ENCODE data around the gene ITPR3. TPM values are rescaled to one million over a fixed set of nuclear protein-coding genes. Genes with fewer than 3 reads are reported as not detected.

The ITPR3 gene
- total and polyA plus RNA-seq, 2 donors (not counting 3 experiments of a cell fraction or from before 2014, with no cell fraction given): 28.8 to 52.2 TPM

DNA sequence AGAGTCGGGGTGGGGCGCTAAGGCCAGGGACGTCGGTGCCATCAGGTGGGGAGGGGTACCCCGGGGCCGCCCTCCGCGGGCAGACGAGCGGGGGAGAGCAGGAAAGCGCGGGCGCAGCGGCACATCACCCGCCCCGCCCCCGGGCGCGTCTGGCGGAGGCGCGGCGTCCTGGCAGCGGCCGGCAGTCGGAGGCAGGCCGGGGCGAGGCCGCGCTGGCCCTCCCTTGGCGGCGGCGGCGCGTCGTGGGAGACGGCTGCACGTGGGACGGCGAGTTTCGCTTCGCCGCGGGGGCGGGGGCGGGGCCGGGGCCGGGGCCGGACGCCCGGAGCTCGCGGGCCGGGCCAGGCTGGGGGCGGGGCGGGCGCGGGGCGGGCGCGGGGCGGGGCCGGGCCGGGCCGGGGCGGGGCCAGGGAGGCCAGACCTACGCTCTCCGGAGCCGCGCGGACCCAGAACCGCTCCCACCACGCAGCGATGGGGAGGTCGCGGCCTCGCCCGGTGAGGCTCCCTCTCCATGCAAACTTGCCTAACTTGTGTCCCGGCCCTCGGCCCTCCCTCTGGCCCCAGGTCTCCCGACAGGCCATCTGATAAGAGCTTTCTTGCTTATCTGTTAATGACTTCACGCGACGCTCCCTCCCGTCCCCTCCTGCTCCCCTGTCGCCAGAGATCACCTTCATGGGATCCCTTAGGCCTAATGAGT lies 12.5 kb downstream of the ITPR3 start:
- Histone ChIP-seq H3K27ac (ENCODE audit: insufficient read depth, low read depth, low read length) (no peak overlapping the region), H3K4me3 (replicated peaks in 1 of 3; ENCODE audit: insufficient read depth in 1 of 3, low read depth in 1 of 3, low read length in 3 of 3) (peak overlapping the region; percentile 33 to 68 (median 35)), H4K20me1 (replicated peaks; ENCODE audit: control insufficient read depth, extremely low read depth, insufficient read depth, low read length) (no peaks in the 10 kb centered on the region), H3K79me2 (ENCODE audit: control insufficient read depth, insufficient read depth, low read length) (peaks cover 25% of the 10 kb centered on the region), H3K4me2 (ENCODE audit: insufficient read depth, low read length) (peak overlapping the region; percentile 93), H3K9me3 (replicated peaks; ENCODE audit: control insufficient read depth, insufficient read depth, low read length) (no peaks in the 10 kb centered on the region), H3K4me1 (ENCODE audit: control insufficient read depth, extremely low read depth, insufficient read depth, low read length) (peaks cover 23% of the 10 kb centered on the region), H3K9ac (replicated peaks; ENCODE audit: extremely low read depth, insufficient read depth, low read length) (no peak overlapping the region), H3K27me3 (ENCODE audit: control insufficient read depth in 2 of 2, insufficient read depth in 2 of 2, low read length in 2 of 2) (no peaks in the 10 kb centered on the region), H2AFZ (ENCODE audit: low read depth, low read length) (peak overlapping the region; percentile 91), H3K9me1 (replicated peaks; ENCODE audit: control insufficient read depth, extremely low read depth, insufficient read depth, low read length) (no peaks in the 10 kb centered on the region), H3K36me3 (ENCODE audit: control insufficient read depth in 2 of 2, extremely low read depth in 1 of 2, insufficient read depth in 2 of 2, low read length in 2 of 2) (no peaks in the 10 kb centered on the region)
- POLR2A ChIA-PET: interaction anchor here (1.0 kb wide), 1 partner anchor 12 kb away, joined by 4 read pairs; the partner anchor contains the start of gene ITPR3
- CTCF ChIA-PET: interaction anchor here (0.7 to 4.4 kb wide), 10 partner anchors 8 to 78 kb away, joined by 3 to 48 read pairs (median 4); partner anchors contain the start of genes ITPR3 and UQCC2
- DNase-seq (ENCODE audit: low read depth, low spot score): peak; percentile 66
- intact Hi-C loops (cut with micrococcal nuclease) (loop anchor here (2.0 kb wide), 1 partner anchor 67 kb away; no protein-coding TSS in a partner anchor), dilution Hi-C loops (cut with MboI; ENCODE audit: extremely low pct_ligation_motif_present, low sequenced_read_pairs) (no loop called here)
- no TSS peak for BruUV-seq (replicated peaks)
- FAIRE-seq: no peak
- TF ChIP-seq, protein P1, sequence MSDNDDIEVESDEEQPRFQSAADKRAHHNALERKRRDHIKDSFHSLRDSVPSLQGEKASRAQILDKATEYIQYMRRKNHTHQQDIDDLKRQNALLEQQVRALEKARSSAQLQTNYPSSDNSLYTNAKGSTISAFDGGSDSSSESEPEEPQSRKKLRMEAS (IDR thresholded peaks at IDR 0.05; ENCODE audit: insufficient read depth, insufficient read length): no peak
- TF ChIP-seq POLR2AphosphoS5 (IDR thresholded peaks at IDR 0.05; ENCODE audit: insufficient read depth, low read depth, low read length): peak; percentile 54
- peak; percentile 14 for TF ChIP-seq GATA2 (IDR thresholded peaks at IDR 0.05; ENCODE audit: insufficient read depth, insufficient read length, low read depth, low read length)
- no peak for TF ChIP-seq MYC (IDR thresholded peaks at IDR 0.05; ENCODE audit: low read depth, low read length)
- no peak for TF ChIP-seq EZH2 (IDR thresholded peaks at IDR 0.05; ENCODE audit: borderline replicate concordance, low read depth, low read length, severe bottlenecking)
- peak; percentile 39 for TF ChIP-seq POLR2A (IDR thresholded peaks at IDR 0.05; ENCODE audit: low read depth, low read length)
- TF ChIP-seq, protein P2, sequence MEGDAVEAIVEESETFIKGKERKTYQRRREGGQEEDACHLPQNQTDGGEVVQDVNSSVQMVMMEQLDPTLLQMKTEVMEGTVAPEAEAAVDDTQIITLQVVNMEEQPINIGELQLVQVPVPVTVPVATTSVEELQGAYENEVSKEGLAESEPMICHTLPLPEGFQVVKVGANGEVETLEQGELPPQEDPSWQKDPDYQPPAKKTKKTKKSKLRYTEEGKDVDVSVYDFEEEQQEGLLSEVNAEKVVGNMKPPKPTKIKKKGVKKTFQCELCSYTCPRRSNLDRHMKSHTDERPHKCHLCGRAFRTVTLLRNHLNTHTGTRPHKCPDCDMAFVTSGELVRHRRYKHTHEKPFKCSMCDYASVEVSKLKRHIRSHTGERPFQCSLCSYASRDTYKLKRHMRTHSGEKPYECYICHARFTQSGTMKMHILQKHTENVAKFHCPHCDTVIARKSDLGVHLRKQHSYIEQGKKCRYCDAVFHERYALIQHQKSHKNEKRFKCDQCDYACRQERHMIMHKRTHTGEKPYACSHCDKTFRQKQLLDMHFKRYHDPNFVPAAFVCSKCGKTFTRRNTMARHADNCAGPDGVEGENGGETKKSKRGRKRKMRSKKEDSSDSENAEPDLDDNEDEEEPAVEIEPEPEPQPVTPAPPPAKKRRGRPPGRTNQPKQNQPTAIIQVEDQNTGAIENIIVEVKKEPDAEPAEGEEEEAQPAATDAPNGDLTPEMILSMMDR (IDR thresholded peaks at IDR 0.05; ENCODE audit: extremely low read depth in 1 of 2, insufficient read depth in 1 of 2, low read depth in 1 of 2, low read length in 2 of 2): no peak
- no peak for TF ChIP-seq JUN (IDR thresholded peaks at IDR 0.05; ENCODE audit: borderline replicate concordance, insufficient read depth, insufficient read length, low read depth)

Data from endothelial cell of umbilical vein (primary cell).